ENCODE data around the gene RBM5. TPM values are rescaled to one million over a fixed set of nuclear protein-coding genes. Genes with fewer than 3 reads are reported as not detected.

The RBM5 gene
- polyA plus RNA-seq, 3 donors: 9.7 to 332 (median 18.5) TPM

GRCh38 chr3:50125541-50126286 lies 37.0 kb downstream of the RBM5 start:
- H4K20me1 ChIP-seq (ENCODE audit: insufficient read depth, low read length): peaks cover 29% of the 10 kb centered on the region
- H3K9me3 ChIP-seq (replicated peaks in 1 of 2; ENCODE audit: control insufficient read depth in 1 of 2, insufficient read depth in 1 of 2, low read length in 2 of 2): no peaks in the 10 kb centered on the region
- no peak overlapping the region for H3K4me2 ChIP-seq (replicated peaks; ENCODE audit: extremely low read depth, low read length, poor library complexity, severe bottlenecking)
- no peaks in the 10 kb centered on the region for H3K79me2 ChIP-seq (ENCODE audit: insufficient read depth, low read length)
- no peak overlapping the region for H3K9ac ChIP-seq (ENCODE audit: insufficient read depth, low read length, poor library complexity, severe bottlenecking)
- peak in 1 of 3 donors; percentile 3 for DNase-seq
- Mint-ChIP-seq H3K4me3 (no peak overlapping the region), H3K27ac (peak overlapping the region in 3 of 7 donors; percentile 7 to 83 (median 50)), H3K36me3 (peaks cover 0 to 11% of the 10 kb centered on the region in 2 donors), H3K27me3 (ENCODE audit: low read depth in 3 of 3) (peaks cover 3 to 7% (median 4%) of the 10 kb centered on the region in 3 donors), H3K4me1 (no peaks in the 10 kb centered on the region), H3K9me3 (no peaks in the 10 kb centered on the region)
- H2AFZ ChIP-seq (ENCODE audit: insufficient read depth, low read depth, low read length, poor library complexity, severe bottlenecking): no peak overlapping the region
- H3K4me1 ChIP-seq (ENCODE audit: control insufficient read depth in 1 of 2, insufficient read depth in 2 of 2, low read length in 2 of 2): no peaks in the 10 kb centered on the region
- peaks cover 4 to 17% of the 10 kb centered on the region in 2 donors for H3K36me3 ChIP-seq (replicated peaks in 1 of 2; ENCODE audit: control insufficient read depth in 1 of 2, insufficient read depth in 2 of 2, low read length in 2 of 2)
- no peak overlapping the region for H3K27ac ChIP-seq (ENCODE audit: low read depth in 1 of 2, low read length in 2 of 2)
- TF ChIP-seq CTCF (IDR thresholded peaks at IDR 0.05): no peak
- no peak overlapping the region for H3K4me3 ChIP-seq (replicated peaks in 1 of 3; ENCODE audit: low read depth in 2 of 3, low read length in 3 of 3)
- 97% methylated on average over 3 of the region's 9 CpGs for WGBS (ENCODE audit: insufficient coverage)
- intact Hi-C loops (cut with micrococcal nuclease): no loop called here
- no peaks in the 10 kb centered on the region for H3K27me3 ChIP-seq (ENCODE audit: control insufficient read depth in 2 of 2, insufficient read depth in 2 of 2, low read length in 2 of 2)

GRCh38 chr3:50126287-50127211 lies 37.8 kb downstream of the RBM5 start:
- Histone ChIP-seq H3K4me1 (ENCODE audit: control insufficient read depth in 1 of 2, insufficient read depth in 2 of 2, low read length in 2 of 2) (no peaks in the 10 kb centered on the region), H3K9me3 (replicated peaks in 1 of 2; ENCODE audit: control insufficient read depth in 1 of 2, insufficient read depth in 1 of 2, low read length in 2 of 2) (no peaks in the 10 kb centered on the region), H3K9ac (ENCODE audit: insufficient read depth, low read length, poor library complexity, severe bottlenecking) (no peak overlapping the region), H2AFZ (ENCODE audit: insufficient read depth, low read depth, low read length, poor library complexity, severe bottlenecking) (no peak overlapping the region), H3K79me2 (ENCODE audit: insufficient read depth, low read length) (no peaks in the 10 kb centered on the region), H3K4me3 (replicated peaks in 1 of 3; ENCODE audit: low read depth in 2 of 3, low read length in 3 of 3) (no peak overlapping the region), H3K27me3 (ENCODE audit: control insufficient read depth in 2 of 2, insufficient read depth in 2 of 2, low read length in 2 of 2) (no peaks in the 10 kb centered on the region), H3K36me3 (replicated peaks in 1 of 2; ENCODE audit: control insufficient read depth in 1 of 2, insufficient read depth in 2 of 2, low read length in 2 of 2) (peaks cover 2 to 8% of the 10 kb centered on the region in 2 donors), H3K27ac (ENCODE audit: low read depth in 1 of 2, low read length in 2 of 2) (no peak overlapping the region), H3K4me2 (replicated peaks; ENCODE audit: extremely low read depth, low read length, poor library complexity, severe bottlenecking) (no peak overlapping the region), H4K20me1 (ENCODE audit: insufficient read depth, low read length) (peaks cover 20% of the 10 kb centered on the region)
- Mint-ChIP-seq H3K27ac (no peak overlapping the region), H3K27me3 (ENCODE audit: low read depth in 3 of 3) (peaks cover 3 to 7% (median 4%) of the 10 kb centered on the region in 3 donors), H3K36me3 (peaks cover 0 to 11% of the 10 kb centered on the region in 2 donors), H3K4me3 (no peak overlapping the region), H3K4me1 (no peaks in the 10 kb centered on the region), H3K9me3 (no peaks in the 10 kb centered on the region)
- TF ChIP-seq CTCF (IDR thresholded peaks at IDR 0.05): no peak
- intact Hi-C loops (cut with micrococcal nuclease): no loop called here
- peak in 1 of 3 donors; percentile 6 for DNase-seq
- 98% methylated on average over 6 of the region's 16 CpGs for WGBS (ENCODE audit: insufficient coverage)
